Keratinocyte (primary cell): ENCODE data around the gene NME7. TPM values are rescaled to one million over a fixed set of nuclear protein-coding genes. Genes with fewer than 3 reads are reported as not detected.
"Not testable (repeated sequence)": the region's sequence is repeated elsewhere in the genome, so short reads cannot be mapped to it uniquely, and the experiment has no call there.

Experiments
- DNase-seq: peaks from one replicate; pipeline ENCODE4 v3.0.0-alpha.2; 2011; ENCODE audit warnings: low read depth, missing footprints, low spot score
- FAIRE-seq: peaks from 2 replicates; lab custom pipeline; 2011; peaks lifted over from hg19 to GRCh38; lab: Jason Lieb, UNC
- H2AFZ ChIP-seq: 2 replicates; pipeline ENCODE4 v1.6.0; 2012; ENCODE audit warnings: low read length, control low read depth, inconsistent platforms; ENCODE audit not compliant: control insufficient read depth
- H3K27ac ChIP-seq: 2 replicates; pipeline ENCODE4 v1.5.1; 2011; ENCODE audit warnings: low read length; ENCODE audit not compliant: control insufficient read depth, insufficient read depth
- H3K27me3 ChIP-seq: 3 replicates; pipeline ENCODE4 v1.6.0; 2011; ENCODE audit warnings: low read length; ENCODE audit not compliant: control insufficient read depth, insufficient read depth; ENCODE audit errors: extremely low read depth
- H3K36me3 ChIP-seq, 2 experiments: 2 replicates in 1 of 2; 3 replicates in 1 of 2; pipeline ENCODE4 v1.5.1; 2011; ENCODE audit warnings: low read length in 2 of 2, mild to moderate bottlenecking in 1 of 2; ENCODE audit not compliant: control insufficient read depth in 2 of 2, insufficient read depth in 2 of 2; ENCODE audit errors: extremely low read depth in 1 of 2
- H3K4me1 ChIP-seq: 3 replicates; pipeline ENCODE4 v1.5.1; 2011; ENCODE audit warnings: low read length; ENCODE audit not compliant: control insufficient read depth, insufficient read depth; ENCODE audit errors: extremely low read depth
- H3K4me2 ChIP-seq: 3 replicates; pipeline ENCODE4 v1.6.0; 2011; ENCODE audit warnings: low read depth, low read length; ENCODE audit not compliant: control insufficient read depth, insufficient read depth; ENCODE audit errors: extremely low read depth
- H3K4me3 ChIP-seq, 3 experiments: fragments of 200-600 bp in 1 of 3; sonication (generic) in 1 of 3; 2 replicates in 2 of 3; 3 replicates in 1 of 3; pipeline ENCODE4 v1.5.1; 2011 to 2016; ENCODE audit warnings: low read length in 3 of 3, mild to moderate bottlenecking in 3 of 3, control low read depth in 2 of 3, inconsistent platforms in 1 of 3, low read depth in 1 of 3, mixed read lengths in 1 of 3, mixed run types in 1 of 3, moderate library complexity in 1 of 3; ENCODE audit not compliant: control insufficient read depth in 2 of 3, insufficient read depth in 2 of 3; ENCODE audit errors: extremely low read depth in 1 of 3
- H3K79me2 ChIP-seq: 2 replicates; pipeline ENCODE4 v1.6.0; 2012; ENCODE audit warnings: low read length; ENCODE audit not compliant: control insufficient read depth, insufficient read depth
- H3K9ac ChIP-seq: 3 replicates; pipeline ENCODE4 v1.6.0; 2011; ENCODE audit warnings: low read length; ENCODE audit not compliant: control insufficient read depth, insufficient read depth; ENCODE audit errors: extremely low read depth
- H3K9me1 ChIP-seq: 3 replicates; pipeline ENCODE4 v1.6.0; 2011; ENCODE audit warnings: low read length; ENCODE audit not compliant: control insufficient read depth, insufficient read depth; ENCODE audit errors: extremely low read depth
- H3K9me3 ChIP-seq: 2 replicates; pipeline ENCODE4 v1.5.1; 2012; ENCODE audit warnings: low read depth, low read length; ENCODE audit not compliant: control insufficient read depth
- H4K20me1 ChIP-seq: 3 replicates; pipeline ENCODE4 v1.6.0; 2011; ENCODE audit warnings: low read length; ENCODE audit not compliant: control insufficient read depth, insufficient read depth; ENCODE audit errors: extremely low read depth
- CTCF ChIP-seq, 3 experiments: IDR thresholded peaks in 1 of 3; conservative IDR thresholded peaks in 1 of 3; optimal IDR thresholded peaks in 1 of 3; 2 replicates in 2 of 3; 3 replicates in 1 of 3; pipeline versions ENCODE3 to v1.5.1; 2011; ENCODE audit warnings: low read length in 3 of 3, mild to moderate bottlenecking in 3 of 3, moderate library complexity in 2 of 3, control low read depth in 1 of 3, inconsistent platforms in 1 of 3; ENCODE audit not compliant: insufficient read depth in 2 of 3; ENCODE audit errors: extremely low read depth in 1 of 3
- EZH2 ChIP-seq: IDR thresholded peaks from one replicate; pipeline ENCODE4 v1.6.1; 2012; ENCODE audit warnings: inconsistent platforms, mild to moderate bottlenecking, low read length, moderate library complexity
- dilution Hi-C: fragments of 300-500 bp; cut with MboI; formaldehyde crosslinking; loops from one replicate; pipeline ENCODE4 v1.7.0; 2020; ENCODE audit warnings: low sequenced_read_pairs; ENCODE audit not compliant: extremely low pct_ligation_motif_present
- polyA plus RNA-seq, 5 experiments: library from polyadenylated mRNA; depleted of rRNA in 3 of 5; stranded (reverse) in 3 of 5; stranded (forward) in 1 of 5; unstranded in 1 of 5; fragments of >200 nt; gene quantifications; 1 replicate in 1 of 5; 2 replicates in 3 of 5; 3 replicates in 1 of 5; pipeline versions ENCODE4 v1.2.1 to v1.2.3, GENCODE V29; 2011 to 2012; ENCODE audit warnings: missing spikeins in 2 of 5, low read depth in 1 of 5, low replicate concordance in 1 of 5

The NME7 gene
- polyA plus RNA-seq, 1 donor (not counting 4 experiments of a cell fraction or from before 2014, with no cell fraction given), result 52.9 TPM

- no peaks in the 10 kb centered on the region for H3K79me2 ChIP-seq
- peaks cover 0 to 3% of the 10 kb centered on the region in 2 experiments for H3K36me3 ChIP-seq
- H2AFZ ChIP-seq, result no peak overlapping the region
- no peaks in the 10 kb centered on the region for H3K9me3 ChIP-seq
- H3K4me2 ChIP-seq, result no peak overlapping the region
- H3K9ac ChIP-seq, result no peak overlapping the region
- H3K27me3 ChIP-seq, result no peaks in the 10 kb centered on the region
- no peaks in the 10 kb centered on the region for H3K4me1 ChIP-seq
- DNase-seq, result no peak
- no peak overlapping the region for H3K4me3 ChIP-seq
- no peak for FAIRE-seq
- dilution Hi-C loops, result no loop called here
- no peak for TF ChIP-seq EZH2
- TF ChIP-seq CTCF (optimal IDR thresholded peaks at IDR 0.05 in 1 of 3, IDR thresholded peaks at IDR 0.05 in 1 of 3, conservative IDR thresholded peaks at IDR 0.05 in 1 of 3; ENCODE audit: extremely low read depth in 1 of 3, insufficient read depth in 2 of 3, low read length in 3 of 3), result no peak
- H4K20me1 ChIP-seq, result no peaks in the 10 kb centered on the region
- no peaks in the 10 kb centered on the region for H3K9me1 ChIP-seq
- no peak overlapping the region for H3K27ac ChIP-seq
Measured at GRCh38 chr1:169339773-169340172, 27.8 kb downstream of the NME7 start.

- dilution Hi-C loops, result no loop called here
- no peak overlapping the region for H2AFZ ChIP-seq
- H3K9me3 ChIP-seq, result no peaks in the 10 kb centered on the region
- no peak overlapping the region for H3K4me3 ChIP-seq
- peaks cover 0 to 3% of the 10 kb centered on the region in 2 experiments for H3K36me3 ChIP-seq
- no peaks in the 10 kb centered on the region for H4K20me1 ChIP-seq
- no peaks in the 10 kb centered on the region for H3K79me2 ChIP-seq
- DNase-seq (no peak), FAIRE-seq (no peak)
- no peak overlapping the region for H3K27ac ChIP-seq
- no peak for TF ChIP-seq EZH2
- TF ChIP-seq CTCF (optimal IDR thresholded peaks at IDR 0.05 in 1 of 3, IDR thresholded peaks at IDR 0.05 in 1 of 3, conservative IDR thresholded peaks at IDR 0.05 in 1 of 3; ENCODE audit: extremely low read depth in 1 of 3, insufficient read depth in 2 of 3, low read length in 3 of 3), result no peak
- H3K4me1 ChIP-seq, result no peaks in the 10 kb centered on the region
- H3K9me1 ChIP-seq, result no peaks in the 10 kb centered on the region
- no peak overlapping the region for H3K4me2 ChIP-seq
- H3K9ac ChIP-seq, result no peak overlapping the region
- H3K27me3 ChIP-seq, result no peaks in the 10 kb centered on the region
Measured at GRCh38 chr1:169338617-169339016, 29.0 kb downstream of the NME7 start.

- H3K9me3 ChIP-seq, H4K20me1 ChIP-seq, H3K9ac ChIP-seq, H3K36me3 ChIP-seq, H2AFZ ChIP-seq, H3K79me2 ChIP-seq, DNase-seq, H3K9me1 ChIP-seq, dilution Hi-C loops, FAIRE-seq, H3K27me3 ChIP-seq, H3K4me3 ChIP-seq, H3K27ac ChIP-seq, H3K4me2 ChIP-seq, H3K4me1 ChIP-seq: not testable (repeated sequence)
Measured at GRCh38 chr1:169336947-169337715, 30.5 kb downstream of the NME7 start.

- DNase-seq, H3K36me3 ChIP-seq, FAIRE-seq, H3K27ac ChIP-seq, H3K4me1 ChIP-seq, H4K20me1 ChIP-seq, dilution Hi-C loops, H2AFZ ChIP-seq, H3K4me2 ChIP-seq, H3K9me1 ChIP-seq, H3K4me3 ChIP-seq, H3K9me3 ChIP-seq, H3K27me3 ChIP-seq, H3K9ac ChIP-seq: not testable (repeated sequence)
- peaks cover 12% of the 10 kb centered on the region for H3K79me2 ChIP-seq
Measured at GRCh38 chr1:169334727-169335126, 32.9 kb downstream of the NME7 start.
